ENCODE measurements around the gene DNAAF1.
A peak's percentile ranks its signal among the peaks of the same experiment; 100 is the strongest.
"Not testable (repeated sequence)": the region's sequence is repeated elsewhere in the genome, so short reads cannot be mapped to it uniquely, and the experiment has no call there.

Gene DNAAF1

DNA sequence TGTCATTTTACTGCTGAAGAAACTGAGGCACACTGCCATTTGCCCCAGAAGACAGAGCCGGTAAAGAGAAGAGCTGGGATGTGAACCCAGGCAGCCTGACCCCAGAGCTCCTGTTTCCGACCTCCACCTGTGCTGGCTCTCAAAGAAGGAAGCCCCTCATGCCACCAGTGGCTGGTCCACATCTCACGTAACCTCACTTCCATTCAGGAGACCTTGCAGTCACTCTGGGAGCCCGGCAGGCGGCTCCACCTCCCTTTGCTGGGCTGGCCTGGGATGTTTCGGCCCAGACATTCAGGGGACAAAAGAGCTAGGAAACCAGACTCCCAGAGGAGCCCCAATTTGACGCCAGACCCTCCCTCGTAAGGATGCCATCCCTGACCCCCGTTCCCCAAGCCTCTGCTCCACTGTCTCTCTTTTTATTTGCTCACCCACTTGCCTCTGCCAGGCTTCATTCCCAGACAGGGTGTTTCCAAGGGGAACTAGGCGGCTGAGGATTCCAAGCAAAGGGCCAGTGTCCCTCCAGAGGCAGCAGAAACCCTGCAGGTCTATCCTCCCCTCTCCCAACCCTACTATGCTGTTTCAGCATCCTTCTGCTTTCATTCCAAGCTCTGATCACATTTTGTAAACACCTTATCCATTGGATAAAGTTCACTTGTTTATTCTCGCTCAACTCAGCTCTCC lies 38.9 kb downstream of the DNAAF1 start:
- no peak for DNase-seq (ENCODE audit: low read depth in 2 of 2)

GRCh38 chr16:84184775-84185174 lies 39.7 kb downstream of the DNAAF1 start:
- DNase-seq (ENCODE audit: low read depth in 2 of 2), result no peak

- peak; percentile 86 to 88 for DNase-seq (ENCODE audit: low read depth in 2 of 2)
Measured at GRCh38 chr16:84186685-84187437, 41.8 kb downstream of the DNAAF1 start, which contains the start of gene TAF1C. TAF1C (minus strand) TSS chr16:84187057; CDS start chr16:84184988, 2,069 bp downstream.

DNA sequence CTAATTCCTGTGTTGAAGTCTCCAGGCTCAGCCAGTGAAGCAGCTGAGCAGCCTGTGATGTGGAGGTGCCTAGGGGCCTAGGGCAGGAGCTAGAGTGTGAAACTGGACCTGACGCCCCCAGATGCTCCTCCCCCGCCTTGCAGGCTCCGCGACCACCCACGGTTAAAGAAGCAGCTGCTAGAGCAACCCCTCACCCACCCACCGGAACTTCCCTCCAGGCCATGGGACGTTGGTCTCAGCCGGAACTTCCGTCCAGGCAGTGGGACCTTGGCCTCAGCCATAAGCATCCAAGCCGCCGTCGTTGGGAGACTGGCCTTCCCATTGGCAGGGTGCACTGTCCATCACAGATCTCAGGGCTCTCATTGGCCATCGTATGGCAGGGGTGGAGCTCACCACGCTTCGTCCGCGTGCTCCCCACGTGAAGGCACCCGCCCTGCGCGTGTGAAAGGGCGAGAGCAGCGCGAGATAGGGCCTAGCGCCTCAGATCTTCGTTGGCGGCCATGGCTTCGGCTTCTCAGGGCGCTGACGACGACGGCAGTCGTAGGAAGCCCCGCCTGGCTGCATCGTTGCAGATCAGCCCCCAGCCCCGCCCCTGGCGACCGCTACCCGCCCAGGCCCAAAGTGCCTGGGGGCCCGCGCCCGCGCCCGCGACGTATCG lies 45.8 kb downstream of the DNAAF1 start, which contains the start of gene ADAD2:
Gene ADAD2 (plus strand): TSS at position 427 of the 658 bp plus-strand sequence. CDS start 74 bp downstream, at position 501.
- no peak for DNase-seq (ENCODE audit: low read depth in 2 of 2)

GRCh38 chr16:84191466-84191865 lies 46.4 kb downstream of the DNAAF1 start:
- no peak for DNase-seq (ENCODE audit: low read depth in 2 of 2)

DNA sequence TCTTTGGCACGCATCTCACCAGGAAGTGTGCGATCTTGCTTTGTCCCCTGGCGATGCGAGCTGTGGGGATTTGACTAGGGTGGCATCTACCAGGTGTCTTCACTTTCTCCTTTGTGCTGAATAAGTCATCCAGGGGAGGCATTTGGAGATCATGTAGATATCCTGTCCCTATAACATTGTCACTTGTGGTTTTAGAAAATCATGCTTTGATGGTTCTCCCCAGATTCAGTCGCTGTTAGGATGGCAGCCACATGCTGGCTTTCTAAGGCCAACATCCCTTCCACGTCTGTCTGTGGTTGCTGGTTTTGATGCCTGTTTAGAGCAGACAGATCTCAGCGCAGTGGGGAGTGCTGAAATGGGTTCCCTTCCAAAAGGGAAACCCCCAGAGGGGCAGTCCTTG lies 48.4 kb downstream of the DNAAF1 start:
- DNase-seq (ENCODE audit: low read depth in 2 of 2), result no peak

GRCh38 chr16:84194018-84194417 lies 48.9 kb downstream of the DNAAF1 start:
- no peak for DNase-seq (ENCODE audit: low read depth in 2 of 2)

- DNase-seq (ENCODE audit: low read depth in 2 of 2), result no peak
Measured at GRCh38 chr16:84194470-84195200, 49.5 kb downstream of the DNAAF1 start.

- no peak for DNase-seq (ENCODE audit: low read depth in 2 of 2)
Measured at GRCh38 chr16:84195201-84196093, 50.3 kb downstream of the DNAAF1 start.

DNA sequence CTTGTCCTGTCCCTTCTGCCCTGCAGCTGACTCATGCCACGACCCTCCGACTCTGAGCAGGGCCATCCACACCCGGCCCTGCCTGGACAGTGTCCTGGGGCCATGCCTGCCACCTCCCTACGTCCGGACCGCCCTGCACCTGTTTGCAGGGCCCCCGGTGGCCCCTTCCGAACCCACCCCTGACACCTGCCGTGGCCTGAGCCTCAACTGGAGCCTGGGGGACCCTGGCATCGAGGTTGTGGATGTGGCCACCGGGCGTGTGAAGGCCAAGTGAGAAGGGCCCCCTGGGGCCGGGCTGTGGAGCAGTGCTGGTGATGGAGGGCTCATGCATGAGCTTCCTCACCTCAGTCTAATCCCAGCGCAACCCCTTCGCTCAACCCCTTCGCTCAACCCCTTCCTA lies 51.0 kb downstream of the DNAAF1 start:
- no peak for DNase-seq (ENCODE audit: low read depth in 2 of 2)

DNA sequence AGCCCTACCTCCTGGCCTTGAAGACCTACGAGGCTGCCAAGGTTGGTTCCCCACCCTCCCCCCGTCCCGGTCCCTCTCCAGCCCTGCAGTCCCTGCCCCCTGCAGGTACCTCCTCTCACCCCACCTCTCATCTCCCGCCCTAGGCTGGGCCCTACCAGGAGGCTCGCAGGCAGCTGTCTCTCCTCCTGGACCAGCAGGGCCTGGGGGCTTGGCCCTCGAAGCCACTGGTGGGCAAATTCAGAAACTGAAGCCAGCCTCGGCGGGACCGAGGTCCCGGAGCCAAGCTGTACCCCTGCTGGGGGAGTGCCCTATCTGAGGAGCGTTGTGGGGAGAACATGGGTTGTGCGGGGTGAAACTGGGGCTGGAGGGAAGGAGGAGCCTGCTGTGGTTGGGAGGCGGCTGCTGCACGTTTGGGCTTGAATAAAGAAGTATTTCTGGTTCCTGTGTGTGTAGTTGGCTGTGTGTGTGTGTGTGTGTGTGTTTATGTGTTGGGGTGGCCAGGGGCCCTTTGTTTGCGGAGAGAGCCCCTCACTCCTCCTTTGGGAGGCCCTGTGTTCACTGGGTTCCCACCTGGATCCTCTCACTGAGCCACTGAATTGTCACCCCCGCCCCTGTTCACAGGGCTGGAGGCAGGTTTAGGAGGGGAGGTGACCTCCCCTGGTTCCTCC lies 51.8 kb downstream of the DNAAF1 start:
- DNase-seq (ENCODE audit: low read depth in 2 of 2), result no peak

DNA sequence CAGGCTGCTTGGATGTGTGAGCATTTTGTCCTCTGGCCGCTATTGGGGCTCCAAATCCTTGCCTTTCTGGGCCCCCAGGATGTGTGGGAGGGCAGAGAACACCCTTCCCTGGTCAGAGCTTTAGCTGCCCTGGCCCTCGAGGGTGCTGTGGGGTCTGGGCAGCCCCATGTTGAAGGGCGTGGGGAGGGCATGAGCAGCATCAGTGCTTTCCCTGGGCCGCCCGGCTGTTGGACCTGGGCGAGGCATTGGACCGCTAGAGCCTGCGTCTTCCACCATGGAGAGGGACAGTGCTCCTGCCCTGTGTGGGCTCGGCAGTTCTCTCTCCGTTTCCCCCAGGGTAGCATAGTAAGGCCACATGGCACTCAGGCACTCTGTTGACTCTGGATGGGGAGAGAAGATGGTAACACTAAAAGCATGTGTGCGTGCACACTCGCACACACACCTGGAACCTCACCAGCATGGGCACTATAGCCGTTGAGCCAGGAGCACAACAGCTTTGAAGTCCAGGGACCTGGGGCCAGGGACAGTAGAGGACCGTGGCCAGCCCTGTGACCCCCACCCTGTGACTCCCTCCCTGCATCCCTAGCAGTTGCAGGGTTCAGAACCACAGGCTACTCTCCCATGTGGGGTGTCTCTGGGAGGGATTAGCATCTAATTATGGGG lies 52.5 kb downstream of the DNAAF1 start:
- no peak for DNase-seq (ENCODE audit: low read depth in 2 of 2)

- no peak for DNase-seq (ENCODE audit: low read depth in 2 of 2)
Measured at GRCh38 chr16:84198401-84198800, 53.3 kb downstream of the DNAAF1 start.

DNA sequence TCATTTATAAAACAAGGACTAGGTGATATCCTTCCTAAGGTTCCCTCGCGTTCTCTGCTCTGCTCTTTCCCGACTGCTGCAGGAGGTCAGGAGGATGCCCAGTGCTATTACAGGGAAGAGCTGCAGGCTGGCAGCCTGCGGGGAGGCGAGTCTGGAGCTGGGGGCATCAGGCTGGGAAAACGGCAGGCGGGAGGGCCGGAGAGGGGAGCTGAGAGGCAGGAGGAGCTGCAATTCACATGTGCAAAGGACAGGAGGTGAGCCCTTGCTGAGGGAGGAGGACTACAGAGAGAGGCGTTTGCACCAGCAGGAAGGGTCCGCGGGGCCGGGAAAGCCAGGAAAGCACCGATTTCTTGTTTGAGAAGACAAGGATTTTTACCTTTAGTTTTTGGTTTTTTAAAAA lies 54.0 kb downstream of the DNAAF1 start:
- no peak for DNase-seq (ENCODE audit: low read depth in 2 of 2)

DNA sequence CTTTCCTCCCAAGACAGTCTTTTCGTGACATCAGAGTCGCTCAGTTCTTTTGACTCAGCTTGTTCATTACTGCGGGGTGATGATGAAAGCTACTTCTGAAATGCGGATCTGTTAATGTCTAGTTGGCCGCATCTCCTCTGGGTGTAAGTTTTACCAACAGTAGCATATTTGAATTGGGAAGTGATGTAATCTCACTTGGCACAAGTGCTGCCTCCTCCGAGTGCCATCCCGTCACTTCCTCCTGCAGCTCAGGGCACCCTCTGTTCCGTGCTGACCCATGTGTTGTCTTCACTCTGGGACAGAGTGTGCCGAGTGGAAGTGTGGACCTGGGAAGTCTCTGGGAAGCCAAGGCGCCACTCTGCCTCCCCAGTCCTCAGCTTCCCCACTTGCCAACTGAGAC lies 54.8 kb downstream of the DNAAF1 start:
- DNase-seq (ENCODE audit: low read depth in 2 of 2), result no peak

DNA sequence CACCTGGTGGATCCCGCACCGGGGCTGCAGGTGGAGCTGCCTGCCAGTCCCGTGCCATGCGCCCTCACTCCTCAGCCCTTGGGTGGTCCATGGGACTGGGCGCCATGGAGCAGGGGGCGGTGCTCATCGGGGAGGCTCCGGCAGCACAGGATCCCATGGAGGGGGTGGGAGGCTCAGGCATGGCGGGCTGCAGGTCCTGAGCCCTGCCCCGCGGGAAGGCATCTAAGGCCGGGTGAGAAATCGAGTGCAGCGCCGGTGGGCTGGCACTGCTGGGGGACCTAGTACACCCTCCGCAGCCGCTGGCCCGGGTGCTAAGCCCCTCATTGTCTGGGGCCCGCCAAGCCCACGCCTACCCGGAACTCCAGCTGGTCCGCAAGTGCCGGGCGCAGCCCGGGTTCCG lies 59.4 kb downstream of the DNAAF1 start:
- DNase-seq (ENCODE audit: low read depth in 2 of 2), result not testable (repeated sequence)

DNA sequence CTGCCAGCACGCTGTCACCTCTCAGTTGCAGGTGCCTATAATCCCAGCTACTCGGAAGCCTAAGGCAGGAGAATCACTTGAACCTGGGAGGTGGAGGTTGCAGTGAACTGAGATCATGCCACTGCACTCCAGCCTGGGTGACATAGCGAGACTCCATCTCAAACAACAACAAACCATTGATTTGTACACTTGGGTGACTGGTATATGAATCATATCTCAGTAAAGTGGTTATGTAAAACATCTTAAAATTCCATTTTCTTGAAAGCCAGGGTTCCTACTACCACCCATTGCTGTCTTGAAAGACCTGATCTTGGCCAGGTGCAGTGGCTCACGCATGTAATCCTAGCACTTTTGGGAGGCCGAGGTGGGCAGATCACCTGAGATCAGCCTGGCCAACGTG lies 60.0 kb downstream of the DNAAF1 start:
- DNase-seq (ENCODE audit: low read depth in 2 of 2), result not testable (repeated sequence)

DNA sequence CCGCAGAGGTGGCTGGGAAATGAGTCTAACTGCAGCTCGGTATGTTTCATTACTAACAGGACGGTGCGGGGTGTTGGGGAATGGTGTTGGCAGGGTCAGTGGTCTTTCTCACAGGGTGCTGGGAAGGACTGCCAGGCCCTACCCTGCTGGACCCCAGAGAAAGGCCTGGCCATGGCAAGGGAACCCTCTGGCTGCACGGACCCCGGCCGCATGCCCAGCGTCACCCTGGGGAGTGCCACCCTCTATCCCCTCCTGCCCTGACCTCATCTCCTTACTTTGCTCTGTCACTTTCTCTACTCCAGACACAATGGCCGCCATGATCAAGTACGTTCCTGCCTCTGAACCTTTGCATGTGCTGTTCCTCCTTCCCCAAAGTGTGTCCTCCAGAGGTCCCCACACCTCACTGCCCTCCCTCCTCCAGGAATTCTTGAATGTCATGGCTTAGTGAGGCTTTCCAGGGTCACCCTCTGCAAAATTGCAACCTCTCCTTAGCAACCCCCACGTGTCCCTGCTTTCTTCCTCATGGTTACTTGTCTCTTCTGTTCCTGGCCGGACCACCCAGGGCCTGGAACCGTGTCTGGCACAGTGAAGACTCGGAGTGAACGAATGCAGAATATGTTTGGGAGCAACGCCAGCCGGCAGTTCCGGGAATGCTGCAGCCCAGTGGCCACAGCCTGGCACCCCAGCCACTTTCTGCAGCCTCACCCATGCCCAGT lies 61.0 kb downstream of the DNAAF1 start:
- no peak for DNase-seq (ENCODE audit: low read depth in 2 of 2)

DNA sequence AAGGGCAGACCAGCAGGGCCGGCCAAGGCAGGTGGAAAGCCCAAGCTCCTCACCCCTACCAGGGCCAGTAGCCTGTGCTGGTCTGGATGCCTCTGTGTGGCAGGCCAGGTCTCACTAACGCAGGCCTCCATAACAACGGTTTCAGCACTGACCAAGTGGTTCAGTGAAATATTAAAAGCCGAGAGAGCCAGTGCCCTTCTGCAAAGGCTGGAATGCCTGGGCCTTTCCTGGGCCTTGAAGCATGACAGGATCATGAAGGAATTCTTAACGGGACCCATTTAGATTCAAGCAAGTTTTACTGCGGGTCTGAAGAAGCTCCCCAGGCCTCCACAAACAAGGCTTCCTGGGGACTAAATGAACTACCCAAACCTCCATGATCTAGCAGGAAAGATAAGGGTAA lies 62.1 kb downstream of the DNAAF1 start:
- no peak for DNase-seq (ENCODE audit: low read depth in 2 of 2)

Data from fibroblast of skin of left quadriceps (primary cell).